ENCODE measurements around the gene COTL1.

- no peak for TF ChIP-seq CTCF (IDR thresholded peaks at IDR 0.05 in 4 of 5, conservative IDR thresholded peaks at IDR 0.05 in 1 of 5)
- no peak for TF ChIP-seq POLR2A (IDR thresholded peaks at IDR 0.05)
Observed at GRCh38 chr16:84657229-84657837, 39.5 kb upstream of the COTL1 start.
